ENCODE measurements around the gene PHAX. TPM values are rescaled to one million over a fixed set of nuclear protein-coding genes. Genes with fewer than 3 reads are reported as not detected.
A peak's percentile ranks its signal among the peaks of the same experiment; 100 is the strongest.

Gene PHAX
- total RNA-seq, 2 donors from 2014 or later = 22.2 to 40.7 TPM

DNA sequence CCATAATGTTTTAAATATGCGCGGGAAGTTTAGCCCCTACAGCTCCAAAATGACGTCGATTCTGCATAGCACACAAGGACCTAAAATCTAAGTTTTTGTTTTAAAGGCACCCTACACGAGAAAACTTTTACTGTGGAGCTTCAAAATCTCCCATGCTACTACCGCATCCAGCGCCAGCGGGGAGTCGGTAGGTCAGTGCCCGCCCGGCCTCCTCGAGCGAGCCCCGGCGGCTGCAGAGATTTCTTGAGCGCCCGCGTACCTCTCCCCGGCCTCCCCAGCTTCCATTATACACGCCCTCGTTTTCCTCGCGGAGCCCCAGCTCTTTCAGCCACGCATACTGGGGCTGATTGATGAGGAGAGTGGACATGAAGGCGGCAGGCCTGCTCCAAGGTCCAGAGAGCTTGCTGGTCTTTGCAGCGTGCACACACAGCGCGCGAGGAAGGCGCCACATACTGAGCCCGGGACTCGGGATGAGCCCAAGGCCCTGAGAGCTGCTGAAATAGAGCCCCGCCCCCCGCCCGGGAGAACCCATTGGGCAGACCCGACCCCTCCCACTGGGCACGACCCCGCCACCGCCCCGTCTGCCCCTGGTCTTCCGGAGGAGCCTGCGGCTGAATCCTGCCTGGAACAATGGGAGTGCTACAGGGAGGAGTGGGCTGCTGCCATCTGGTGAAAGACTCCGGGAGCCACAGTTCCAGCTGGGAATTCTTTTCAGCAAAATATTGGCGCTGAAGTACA lies 5.8 kb upstream of the PHAX start, which contains the start of gene ALDH7A1:
TSS of gene ALDH7A1 (minus strand) at position 472 of the 738 bp plus-strand sequence. CDS start at position 451, 21 bp downstream.
- Histone ChIP-seq H3K36me3 (no peaks in the 10 kb centered on the region), H3K9me3 (no peaks in the 10 kb centered on the region), H3K27ac (peak within 1 kb of the TSS; percentile 66 to 75), H3K27me3 (replicated peaks; ENCODE audit: insufficient read depth) (no peaks in the 10 kb centered on the region), H3K4me3 (peak within 1 kb of the TSS; percentile 46 to 59), H3K4me1 (replicated peaks) (peaks cover 5% of the 10 kb centered on the region)
- intact Hi-C loops (cut with DNase I) = loop anchor here (5.0 kb wide), 1 partner anchor 258 kb away; no protein-coding TSS in a partner anchor
- TF ChIP-seq, protein P1, sequence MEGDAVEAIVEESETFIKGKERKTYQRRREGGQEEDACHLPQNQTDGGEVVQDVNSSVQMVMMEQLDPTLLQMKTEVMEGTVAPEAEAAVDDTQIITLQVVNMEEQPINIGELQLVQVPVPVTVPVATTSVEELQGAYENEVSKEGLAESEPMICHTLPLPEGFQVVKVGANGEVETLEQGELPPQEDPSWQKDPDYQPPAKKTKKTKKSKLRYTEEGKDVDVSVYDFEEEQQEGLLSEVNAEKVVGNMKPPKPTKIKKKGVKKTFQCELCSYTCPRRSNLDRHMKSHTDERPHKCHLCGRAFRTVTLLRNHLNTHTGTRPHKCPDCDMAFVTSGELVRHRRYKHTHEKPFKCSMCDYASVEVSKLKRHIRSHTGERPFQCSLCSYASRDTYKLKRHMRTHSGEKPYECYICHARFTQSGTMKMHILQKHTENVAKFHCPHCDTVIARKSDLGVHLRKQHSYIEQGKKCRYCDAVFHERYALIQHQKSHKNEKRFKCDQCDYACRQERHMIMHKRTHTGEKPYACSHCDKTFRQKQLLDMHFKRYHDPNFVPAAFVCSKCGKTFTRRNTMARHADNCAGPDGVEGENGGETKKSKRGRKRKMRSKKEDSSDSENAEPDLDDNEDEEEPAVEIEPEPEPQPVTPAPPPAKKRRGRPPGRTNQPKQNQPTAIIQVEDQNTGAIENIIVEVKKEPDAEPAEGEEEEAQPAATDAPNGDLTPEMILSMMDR (IDR thresholded peaks at IDR 0.05) = peak in 2 of 4 experiments; percentile 46 to 49
- TF ChIP-seq POLR2AphosphoS5 (IDR thresholded peaks at IDR 0.05) (peak; percentile 51), POLR2A (IDR thresholded peaks at IDR 0.05) (peak; percentile 66)
- DNase-seq (ENCODE audit: low spot score) = peak; percentile 87
- WGBS = 1% methylated on average over 42 of the region's 44 CpGs

DNA sequence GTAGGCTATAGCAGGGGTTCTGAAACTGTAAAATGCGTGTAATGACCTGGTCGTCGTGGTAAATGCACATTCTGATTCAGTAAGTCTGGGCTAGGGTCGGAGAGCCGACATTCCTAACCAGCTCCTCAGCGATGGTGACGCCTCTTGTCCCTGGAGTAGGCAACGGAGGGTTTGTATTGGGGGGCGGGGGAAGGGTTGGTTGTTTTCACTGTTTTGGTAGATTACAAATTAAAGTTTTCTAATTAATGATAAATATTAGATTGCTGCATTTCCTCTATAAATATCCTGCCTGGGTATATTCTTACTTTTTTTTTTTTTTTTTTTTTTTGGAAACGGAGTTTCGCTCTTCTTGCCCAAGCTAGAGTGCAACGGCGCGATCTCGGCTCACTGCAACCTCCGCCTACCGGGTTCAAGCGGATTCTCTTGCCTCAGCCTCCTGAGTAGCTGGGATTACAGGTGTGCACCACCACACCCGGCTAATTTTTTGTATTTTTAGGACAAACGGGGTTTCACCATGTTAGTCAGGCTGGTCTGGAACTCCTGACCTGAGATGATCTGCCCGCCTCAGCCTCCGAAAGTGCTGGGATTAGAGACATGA lies 5.2 kb upstream of the PHAX start:
- no peaks in the 10 kb centered on the region for H3K9me3 ChIP-seq
- peak overlapping the region; percentile 46 to 59 for H3K4me3 ChIP-seq
- peaks cover 5% of the 10 kb centered on the region for H3K4me1 ChIP-seq (replicated peaks)
- DNase-seq (ENCODE audit: low spot score) = no peak
- H3K27me3 ChIP-seq (replicated peaks; ENCODE audit: insufficient read depth) = no peaks in the 10 kb centered on the region
- peak overlapping the region; percentile 66 to 75 for H3K27ac ChIP-seq
- 66% methylated on average over 22 of the region's 22 CpGs for whole genome bisulfite sequencing
- no peak for TF ChIP-seq POLR2A (IDR thresholded peaks at IDR 0.05)
- TF ChIP-seq, protein P1 (IDR thresholded peaks at IDR 0.05) = no peak
- no peak for TF ChIP-seq POLR2AphosphoS5 (IDR thresholded peaks at IDR 0.05)
- intact Hi-C loops (cut with DNase I) = loop anchor here (5.0 kb wide), 1 partner anchor 258 kb away; no protein-coding TSS in a partner anchor
- no peaks in the 10 kb centered on the region for H3K36me3 ChIP-seq

- H3K36me3 ChIP-seq = no peaks in the 10 kb centered on the region
- intact Hi-C loops (cut with DNase I) = loop anchor here (5.0 kb wide), 1 partner anchor 260 kb away; no protein-coding TSS in a partner anchor
- no peak overlapping the region for H3K27ac ChIP-seq
- H3K27me3 ChIP-seq (replicated peaks; ENCODE audit: insufficient read depth) = no peaks in the 10 kb centered on the region
- no peak overlapping the region for H3K4me3 ChIP-seq
- TF ChIP-seq, protein P1 (IDR thresholded peaks at IDR 0.05) = no peak
- TF ChIP-seq POLR2AphosphoS5 (IDR thresholded peaks at IDR 0.05) = no peak
- no peak for TF ChIP-seq POLR2A (IDR thresholded peaks at IDR 0.05)
- WGBS = 79% methylated on average over 4 of the region's 4 CpGs
- no peaks in the 10 kb centered on the region for H3K9me3 ChIP-seq
- peaks cover 5% of the 10 kb centered on the region for H3K4me1 ChIP-seq (replicated peaks)
- no peak for DNase-seq (ENCODE audit: low spot score)
These were observed 3.6 kb upstream of the PHAX start for GRCh38 chr5:126597156-126597555.

- Histone ChIP-seq H3K36me3 (peaks cover 0 to 6% of the 10 kb centered on the region in 2 donors), H3K27me3 (replicated peaks; ENCODE audit: insufficient read depth) (no peaks in the 10 kb centered on the region), H3K27ac (peak overlapping the region; percentile 65 to 93), H3K9me3 (no peaks in the 10 kb centered on the region), H3K4me3 (no peak overlapping the region), H3K4me1 (replicated peaks) (peaks cover 5% of the 10 kb centered on the region)
- TF ChIP-seq, protein P1 (IDR thresholded peaks at IDR 0.05) = no peak
- TF ChIP-seq POLR2A (IDR thresholded peaks at IDR 0.05) (no peak), POLR2AphosphoS5 (IDR thresholded peaks at IDR 0.05) (no peak)
- 86% methylated on average over 7 of the region's 7 CpGs for WGBS
- intact Hi-C loops (cut with DNase I) = loop anchor here (5.0 kb wide), 1 partner anchor 262 kb away; no protein-coding TSS in a partner anchor
- no peak for DNase-seq (ENCODE audit: low spot score)
These were observed 1.2 kb upstream of the PHAX start for GRCh38 chr5:126599499-126599898.
